Measurements from ENCODE around the gene CFL1.
A peak's percentile ranks its signal among the peaks of the same experiment; 100 is the strongest.

DNA sequence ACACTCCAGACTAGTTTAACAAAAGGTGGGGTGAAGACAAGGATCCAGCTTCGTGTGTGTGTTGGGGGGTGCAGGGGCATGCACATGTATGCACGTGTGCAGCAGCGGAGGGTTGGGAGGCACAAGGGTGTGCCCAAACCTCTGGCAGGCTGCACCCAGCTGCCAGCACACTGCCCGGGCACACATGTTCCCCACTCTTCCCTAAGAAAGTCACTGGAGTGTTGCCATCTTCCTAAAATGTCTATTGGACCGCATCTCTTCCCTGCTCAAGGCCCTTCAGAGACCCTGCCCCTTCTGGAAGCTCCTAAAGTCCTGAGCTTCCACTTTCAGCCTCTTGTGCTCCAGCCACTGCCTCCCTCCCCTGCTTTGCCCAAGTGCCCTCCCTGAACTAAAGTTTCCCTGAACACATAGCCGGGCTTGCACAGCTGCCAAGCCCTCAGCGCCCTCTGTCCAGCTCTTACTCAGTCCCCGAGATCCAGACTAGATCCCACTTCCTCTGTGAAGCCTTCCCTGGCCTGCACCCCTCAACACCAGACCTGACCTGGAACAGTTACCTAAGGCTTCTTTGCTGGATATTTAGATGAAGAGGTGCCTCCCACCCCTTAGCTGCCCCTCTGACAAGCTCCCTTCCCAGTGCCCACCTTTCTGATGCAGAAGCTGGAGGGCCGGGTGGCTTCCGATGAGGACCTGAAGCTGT is 6.0 kb downstream of the CFL1 start:
- TF ChIP-seq, protein P1, sequence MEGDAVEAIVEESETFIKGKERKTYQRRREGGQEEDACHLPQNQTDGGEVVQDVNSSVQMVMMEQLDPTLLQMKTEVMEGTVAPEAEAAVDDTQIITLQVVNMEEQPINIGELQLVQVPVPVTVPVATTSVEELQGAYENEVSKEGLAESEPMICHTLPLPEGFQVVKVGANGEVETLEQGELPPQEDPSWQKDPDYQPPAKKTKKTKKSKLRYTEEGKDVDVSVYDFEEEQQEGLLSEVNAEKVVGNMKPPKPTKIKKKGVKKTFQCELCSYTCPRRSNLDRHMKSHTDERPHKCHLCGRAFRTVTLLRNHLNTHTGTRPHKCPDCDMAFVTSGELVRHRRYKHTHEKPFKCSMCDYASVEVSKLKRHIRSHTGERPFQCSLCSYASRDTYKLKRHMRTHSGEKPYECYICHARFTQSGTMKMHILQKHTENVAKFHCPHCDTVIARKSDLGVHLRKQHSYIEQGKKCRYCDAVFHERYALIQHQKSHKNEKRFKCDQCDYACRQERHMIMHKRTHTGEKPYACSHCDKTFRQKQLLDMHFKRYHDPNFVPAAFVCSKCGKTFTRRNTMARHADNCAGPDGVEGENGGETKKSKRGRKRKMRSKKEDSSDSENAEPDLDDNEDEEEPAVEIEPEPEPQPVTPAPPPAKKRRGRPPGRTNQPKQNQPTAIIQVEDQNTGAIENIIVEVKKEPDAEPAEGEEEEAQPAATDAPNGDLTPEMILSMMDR (conservative IDR thresholded peaks at IDR 0.05; ENCODE audit: low read depth, low read length): no peak
- TF ChIP-seq POLR2A (IDR thresholded peaks at IDR 0.05; ENCODE audit: low read depth, low read length) (0 out of 2 replicates have a peak, but pooled peaks have one; percentile 5), RAD21 (IDR thresholded peaks at IDR 0.05; ENCODE audit: low read length) (no peak), CEBPB (IDR thresholded peaks at IDR 0.05; ENCODE audit: low read depth, low read length) (no peak)
- TF ChIP-seq, protein P2, sequence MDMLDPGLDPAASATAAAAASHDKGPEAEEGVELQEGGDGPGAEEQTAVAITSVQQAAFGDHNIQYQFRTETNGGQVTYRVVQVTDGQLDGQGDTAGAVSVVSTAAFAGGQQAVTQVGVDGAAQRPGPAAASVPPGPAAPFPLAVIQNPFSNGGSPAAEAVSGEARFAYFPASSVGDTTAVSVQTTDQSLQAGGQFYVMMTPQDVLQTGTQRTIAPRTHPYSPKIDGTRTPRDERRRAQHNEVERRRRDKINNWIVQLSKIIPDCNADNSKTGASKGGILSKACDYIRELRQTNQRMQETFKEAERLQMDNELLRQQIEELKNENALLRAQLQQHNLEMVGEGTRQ (IDR thresholded peaks at IDR 0.05; ENCODE audit: low read depth, low read length): no peak
